Activated CD4-positive, alpha-beta T cell treated with anti-CD3 and anti-CD28 coated beads for 48 hours (primary cell): Measurements from ENCODE around the gene IER2.

Source experiments
- DNase-seq: peaks from one replicate; pipeline ENCODE4 v3.0.0-alpha.2; 2020

The IER2 gene

GRCh38 chr19:13119627-13120026 is 30.6 kb upstream of the IER2 start:
- no peak for DNase-seq

- DNase-seq: no peak
These were observed 30.2 kb upstream of the IER2 start for GRCh38 chr19:13120031-13120430.

DNA sequence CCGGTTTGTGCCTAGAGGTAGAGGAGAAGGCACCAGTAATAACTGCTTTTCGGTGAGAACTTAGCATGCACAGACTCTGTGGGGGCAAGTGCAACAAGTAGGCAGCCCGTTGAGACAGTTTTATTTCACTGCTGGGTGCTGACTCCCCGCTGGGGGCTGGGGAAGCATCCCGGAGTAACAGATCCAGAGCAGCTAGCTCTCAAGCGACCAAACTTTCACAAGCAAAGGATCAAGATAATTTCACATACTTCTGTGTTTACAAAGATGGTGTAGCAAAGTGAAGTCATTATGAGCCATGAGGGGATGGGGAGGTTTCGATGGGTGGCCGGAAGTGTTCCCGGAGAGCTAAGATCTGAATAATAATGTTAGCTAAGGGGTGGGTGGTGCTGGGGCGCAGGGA is 29.4 kb upstream of the IER2 start:
- DNase-seq: no peak

DNA sequence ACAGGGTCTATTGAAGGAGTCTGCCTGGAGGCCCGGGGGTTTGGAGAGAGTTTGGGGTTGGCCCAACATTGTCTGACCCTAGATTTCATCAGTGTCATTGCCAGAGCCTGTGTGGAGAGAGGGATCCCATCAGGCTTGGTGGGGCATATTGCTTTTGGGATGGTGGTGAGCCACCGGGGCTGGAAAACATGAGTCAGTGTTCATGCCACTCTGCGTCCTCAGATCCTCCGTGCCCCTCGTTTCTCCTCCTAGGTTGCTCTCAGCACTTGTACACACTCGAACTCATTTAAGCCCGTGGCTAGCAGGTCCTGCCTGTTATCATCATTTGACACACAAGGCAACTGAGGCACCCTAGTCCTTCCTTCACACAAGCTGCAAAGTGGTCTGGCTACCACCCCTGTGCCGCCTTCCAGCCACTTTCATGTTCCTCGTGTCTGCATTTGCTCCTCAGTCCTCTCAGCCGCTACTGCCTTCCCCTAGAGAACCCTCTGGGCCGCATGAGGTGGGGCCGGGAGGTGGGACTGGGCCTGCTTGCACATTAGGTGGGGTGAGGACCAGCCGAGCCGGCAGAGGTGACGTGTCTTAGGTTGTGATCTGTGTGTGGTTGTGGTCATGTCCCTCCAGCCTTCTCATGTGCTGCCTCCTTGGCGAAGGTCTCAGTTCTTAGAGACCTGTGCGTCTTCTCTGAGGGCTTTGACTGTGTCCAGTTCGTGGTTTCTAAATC is 28.5 kb upstream of the IER2 start:
- DNase-seq: no peak

GRCh38 chr19:13122275-13122878 is 27.8 kb upstream of the IER2 start:
- no peak for DNase-seq

DNA sequence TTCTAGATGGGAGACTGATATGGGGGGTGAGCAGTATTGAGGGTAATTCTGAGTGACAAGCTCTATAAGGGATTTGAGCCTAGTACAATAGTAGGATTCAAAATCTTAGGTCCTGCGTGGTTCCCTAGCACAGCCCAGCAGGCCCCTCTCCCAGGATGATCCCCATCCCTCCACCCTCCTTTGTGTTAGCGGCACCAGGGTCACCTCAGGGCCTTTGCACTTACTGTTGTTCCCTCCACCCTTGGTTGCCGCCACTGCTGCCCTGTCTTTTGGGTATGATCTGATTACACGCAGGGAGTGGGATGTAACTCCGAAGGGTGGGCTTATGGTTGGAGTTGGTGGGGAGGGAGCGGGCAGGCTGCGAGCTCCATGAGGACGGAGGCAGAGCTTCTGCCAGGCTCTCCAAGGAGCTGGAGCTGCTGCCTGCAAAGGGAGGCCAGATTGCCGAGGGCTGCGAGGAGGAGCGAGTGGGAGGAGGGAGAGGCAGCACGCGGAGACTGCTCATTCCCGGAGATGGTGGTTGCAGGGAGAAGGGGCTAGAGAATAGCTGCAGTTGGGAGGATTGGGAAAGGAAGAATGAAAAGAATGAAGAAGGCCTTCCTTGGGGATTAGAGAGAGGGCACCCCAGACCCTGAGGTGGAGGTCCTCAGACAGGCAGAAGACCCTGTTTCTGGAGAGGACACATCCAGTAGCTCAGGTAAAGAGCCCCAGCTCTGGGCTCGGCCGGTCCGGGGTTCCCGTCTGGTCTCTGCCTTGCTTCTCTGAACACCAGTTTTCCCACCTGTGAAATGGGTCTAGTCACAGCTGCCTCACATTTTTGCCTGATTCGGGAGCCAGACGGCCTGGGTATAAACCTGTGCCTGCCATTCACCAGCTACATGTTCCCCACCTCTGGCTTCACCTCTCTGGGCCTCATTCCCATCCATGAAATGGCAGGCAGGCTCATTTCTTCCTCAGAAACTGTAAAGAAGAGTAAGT is 26.9 kb upstream of the IER2 start:
- DNase-seq: no peak

GRCh38 chr19:13127051-13127450 is 23.2 kb upstream of the IER2 start:
- DNase-seq: no peak

DNA sequence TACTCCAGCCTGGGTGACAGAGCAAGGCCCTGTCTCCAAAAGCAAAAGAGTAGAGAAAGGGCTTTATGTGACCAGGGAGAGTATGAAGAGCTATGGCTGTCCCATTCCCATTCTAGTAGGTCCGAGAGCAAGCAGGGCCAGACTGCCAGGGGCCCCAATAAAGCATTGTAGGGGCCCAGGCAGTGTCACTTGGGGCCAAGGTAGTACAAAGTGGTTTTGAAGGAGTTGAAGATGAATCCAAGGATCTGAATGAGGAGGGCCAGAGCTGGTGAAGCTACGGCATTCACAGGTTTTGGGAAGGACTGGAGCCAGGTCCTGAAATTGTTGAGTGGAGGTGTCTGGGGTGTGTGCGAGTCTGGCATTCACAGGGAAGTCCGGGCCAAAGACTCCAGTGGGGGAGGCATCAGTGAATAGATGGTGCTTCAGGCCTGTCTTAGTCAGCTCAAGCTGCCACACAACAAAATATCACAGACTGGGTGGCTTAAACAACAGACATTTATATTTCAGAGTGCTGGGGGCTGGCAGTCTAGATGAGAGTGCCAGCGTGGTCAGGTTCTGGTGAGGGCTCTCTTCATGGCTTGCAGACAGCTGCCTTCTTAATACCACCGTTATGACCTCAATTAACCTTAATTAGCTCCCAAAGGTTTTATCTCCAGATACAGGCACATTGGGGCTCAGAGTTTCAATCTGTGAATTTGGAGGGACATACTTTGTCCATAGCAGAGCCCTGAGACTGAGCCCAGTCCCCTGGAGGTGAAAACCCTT is 22.2 kb upstream of the IER2 start:
- no peak for DNase-seq

GRCh38 chr19:13128583-13128982 is 21.6 kb upstream of the IER2 start:
- no peak for DNase-seq

GRCh38 chr19:13129384-13129783 is 20.8 kb upstream of the IER2 start:
- no peak for DNase-seq

DNA sequence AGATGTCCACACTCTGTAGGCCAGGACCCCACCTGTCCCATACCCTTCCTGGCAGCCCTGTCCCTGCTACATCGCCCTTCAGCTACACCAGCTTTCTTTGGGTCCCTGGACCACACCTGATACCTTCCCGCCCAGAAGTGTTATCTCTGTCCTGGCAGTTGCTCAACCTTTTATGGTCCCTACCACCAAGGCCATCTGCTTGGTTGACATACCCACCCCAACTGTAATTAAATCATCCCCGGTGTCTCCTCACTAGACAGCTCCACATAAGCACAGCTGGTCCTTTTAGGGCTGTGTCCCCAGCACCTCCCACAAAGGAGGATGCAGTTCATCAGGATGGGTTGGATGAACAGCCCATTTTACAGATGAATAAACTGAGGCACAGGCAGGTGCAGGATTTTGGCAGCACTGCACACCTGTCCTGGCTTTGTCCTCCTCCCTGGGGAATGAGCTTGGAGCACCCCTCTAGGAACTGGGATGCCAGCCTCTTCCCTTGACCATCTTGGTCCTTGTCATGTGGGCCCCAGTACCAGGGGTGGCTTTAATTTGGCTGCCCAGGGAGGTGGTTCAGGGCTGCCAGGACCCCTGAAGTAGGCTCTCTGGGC is 19.2 kb upstream of the IER2 start:
- DNase-seq: no peak

- DNase-seq: peak; percentile 82
These were observed 17.6 kb upstream of the IER2 start for GRCh38 chr19:13132471-13133180.

GRCh38 chr19:13133241-13133870 is 16.9 kb upstream of the IER2 start:
- DNase-seq: no peak

DNA sequence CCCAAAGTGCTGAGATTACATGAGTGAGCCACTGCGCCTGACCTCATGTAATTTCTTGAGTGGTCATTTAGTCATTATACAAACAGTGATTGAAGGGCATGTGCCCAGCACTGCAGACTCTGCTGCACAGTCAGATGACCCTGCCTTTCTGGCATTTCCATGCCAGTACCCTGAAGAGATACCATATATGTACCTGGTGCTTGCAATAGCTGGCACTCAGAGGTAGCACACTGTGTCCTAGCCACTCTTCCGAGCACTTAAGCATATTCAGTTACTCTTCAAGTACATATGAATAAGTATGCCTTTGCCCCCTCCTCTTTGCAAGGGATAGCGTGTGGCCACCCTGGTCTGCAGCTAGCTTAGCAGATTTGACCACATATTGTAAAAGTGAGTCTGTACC is 15.6 kb upstream of the IER2 start:
- DNase-seq: no peak

GRCh38 chr19:13135068-13136062 is 14.8 kb upstream of the IER2 start:
- DNase-seq: no peak

DNA sequence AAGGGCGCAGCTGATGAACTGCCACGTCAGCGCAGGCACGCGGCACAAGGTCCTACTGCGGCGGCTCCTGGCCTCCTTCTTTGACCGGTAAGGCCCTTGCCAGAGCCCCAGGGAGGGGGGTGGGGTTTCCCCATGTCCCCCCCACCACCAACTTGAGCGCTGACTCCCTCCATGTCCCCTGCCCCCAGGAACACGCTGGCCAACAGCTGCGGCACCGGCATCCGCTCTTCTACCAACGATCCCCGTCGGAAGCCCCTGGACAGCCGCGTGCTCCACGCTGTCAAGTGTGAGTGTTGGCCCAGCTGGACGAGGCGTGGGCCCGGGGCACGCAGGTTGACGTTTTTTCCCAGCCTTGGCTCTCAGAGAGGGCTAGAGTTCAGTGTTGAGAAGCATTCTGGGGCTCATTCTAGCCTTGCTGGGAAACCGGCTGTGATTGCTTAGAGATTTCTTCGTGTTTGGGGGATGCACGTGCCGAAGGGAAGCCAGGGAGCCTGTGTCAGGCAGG is 12.9 kb upstream of the IER2 start:
- DNase-seq: no peak

DNA sequence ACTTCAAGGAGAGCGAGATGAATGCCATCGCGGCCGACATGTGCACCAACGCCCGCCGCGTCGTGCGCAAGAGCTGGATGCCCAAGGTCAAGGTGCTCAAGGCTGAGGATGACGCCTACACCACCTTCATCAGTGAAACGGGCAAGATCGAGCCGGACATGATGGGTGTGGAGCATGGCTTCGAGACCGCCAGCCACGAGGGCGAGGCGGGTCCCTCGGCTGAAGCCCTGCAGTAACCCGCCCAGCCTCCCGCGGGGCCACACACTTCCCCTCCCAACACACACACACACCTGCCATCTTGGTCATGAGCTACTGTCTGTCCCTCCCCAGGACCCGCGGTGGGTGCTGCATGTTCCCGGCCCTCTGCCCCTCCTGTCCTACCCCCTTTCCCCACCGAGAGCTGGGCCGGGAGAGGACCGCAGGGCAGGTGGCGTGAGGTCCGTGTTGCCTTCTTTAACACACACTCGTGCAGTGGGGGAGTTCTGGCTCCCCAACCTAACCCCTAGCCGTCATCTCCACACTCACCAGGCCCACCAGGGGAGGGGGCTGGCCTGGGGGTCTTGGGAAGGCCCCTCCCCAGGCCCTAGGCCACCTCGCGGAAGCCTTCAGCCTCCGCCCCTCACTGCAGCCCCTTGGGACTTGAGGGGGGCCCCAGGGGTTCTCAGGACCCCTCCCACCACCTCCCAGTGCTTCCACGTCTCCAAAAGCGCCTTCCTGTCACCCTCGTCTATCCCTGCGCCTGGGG is 11.9 kb upstream of the IER2 start:
- DNase-seq: no peak

- no peak for DNase-seq
These were observed 11.4 kb upstream of the IER2 start for GRCh38 chr19:13138916-13139198.

DNA sequence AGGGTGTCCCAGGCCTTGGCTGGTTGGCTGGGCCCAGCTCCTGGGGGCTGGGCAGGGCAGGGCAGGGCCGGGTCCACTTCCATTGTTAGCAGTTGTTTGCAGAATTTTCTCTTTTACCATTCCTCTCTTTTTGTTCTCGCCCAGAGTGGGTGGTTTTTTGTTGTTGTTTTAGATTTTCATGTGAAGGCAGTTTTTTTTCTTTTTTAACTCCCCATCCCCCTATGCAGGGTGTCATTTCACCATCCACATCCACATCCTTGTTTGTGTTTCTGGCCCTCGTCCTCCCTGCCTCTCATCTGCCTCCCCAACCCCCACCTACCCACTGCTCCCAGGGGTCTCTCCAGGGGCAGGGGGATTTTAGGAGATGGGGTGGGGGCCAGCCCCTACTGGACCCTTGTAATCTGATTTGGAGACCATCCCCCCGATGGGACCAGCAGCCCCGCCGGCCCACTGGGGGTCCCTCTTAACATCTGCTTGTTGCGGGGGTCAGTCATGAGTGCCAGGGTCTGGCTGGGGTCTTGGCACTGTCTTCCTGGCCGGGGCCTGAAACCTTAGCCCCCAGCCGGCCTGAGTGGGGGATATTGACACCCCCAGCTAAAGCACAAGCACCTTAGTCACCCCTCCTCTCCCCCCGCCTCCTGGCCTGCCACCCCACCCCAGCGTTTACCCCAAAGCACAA is 10.4 kb upstream of the IER2 start:
- no peak for DNase-seq
